Upper lobe of left lung (tissue), 6 donors: Measurements from ENCODE around the gene RHBDD2. TPM values are rescaled to one million over a fixed set of nuclear protein-coding genes. Genes with fewer than 3 reads are reported as not detected.
A peak's percentile ranks its signal among the peaks of the same experiment; 100 is the strongest.
"Not testable (repeated sequence)": the region's sequence is repeated elsewhere in the genome, so short reads cannot be mapped to it uniquely, and the experiment has no call there.

Source experiments
- ATAC-seq, 2 donors: fragments of 200-7000 bp; cut with Tn5 transposase; one replicate each; pipeline ENCODE4 v1.9.1; 2022; ENCODE audit warnings: mild to moderate bottlenecking in 2 of 2, moderate library complexity in 2 of 2; ENCODE audit not compliant: low FRiP score in 2 of 2
- DNase-seq, 2 donors: peaks; one replicate each; pipeline ENCODE4 v3.0.0-alpha.2; 2019 to 2020
- H3K27ac ChIP-seq, 4 donors: fragments of 200-600 bp; sonication (generic); one replicate each; pipeline ENCODE4 v1.5.1; 2016 to 2019
- H3K27me3 ChIP-seq, 4 donors: fragments of 200-600 bp; sonication (generic); one replicate each; pipeline ENCODE4 v1.5.1; 2017 to 2019
- H3K36me3 ChIP-seq, 4 donors: fragments of 200-600 bp; sonication (generic); one replicate each; pipeline ENCODE4 v1.5.1; 2016 to 2019
- H3K4me1 ChIP-seq, 4 donors: fragments of 200-600 bp; sonication (generic); one replicate each; pipeline ENCODE4 v1.5.1; 2018 to 2019
- H3K4me3 ChIP-seq, 4 donors: fragments of 200-600 bp; sonication (generic); one replicate each; pipeline ENCODE4 v1.5.1; 2017 to 2019; ENCODE audit warnings: mild to moderate bottlenecking in 2 of 4, moderate library complexity in 1 of 4
- H3K9me3 ChIP-seq, 4 donors: fragments of 200-600 bp; sonication (generic); one replicate each; pipeline ENCODE4 v1.5.1; 2018 to 2019
- CTCF ChIP-seq, 6 experiments: fragments of 450-650 bp in 4 of 6; fragments of 200-600 bp in 2 of 6; sonication (generic) in 2 of 6; IDR thresholded peaks; one replicate each; pipeline ENCODE4 v1.5.1; 2016 to 2019; ENCODE audit warnings: antibody characterized with exemption in 6 of 6
- EP300 ChIP-seq, 4 donors: sonication (generic); formaldehyde crosslinking; IDR thresholded peaks; one replicate each; pipeline ENCODE4 v1.5.1; 2017; ENCODE audit warnings: antibody characterized with exemption in 4 of 4, control low read depth in 2 of 4
- POLR2A ChIP-seq, 4 donors: fragments of 450-650 bp; IDR thresholded peaks; one replicate each; pipeline ENCODE4 v1.5.1; 2016 to 2017; ENCODE audit warnings: antibody characterized with exemption in 4 of 4, mild to moderate bottlenecking in 2 of 4
- POLR2AphosphoS5 ChIP-seq, 2 donors: sonication (generic); formaldehyde crosslinking; IDR thresholded peaks; one replicate each; pipeline ENCODE4 v1.5.1; 2017; ENCODE audit warnings: antibody characterized with exemption in 2 of 2
- WGBS, 2 donors: methylation state at CpG; one replicate each; pipeline ENCODE4 v1.1.5; 2017 to 2018; 5-methylcytosine and 5-hydroxymethylcytosine counted together
- total RNA-seq, 6 donors: library from RNA; depleted of rRNA in 4 of 6; stranded (reverse); fragments of >200 nt in 4 of 6; gene quantifications; one replicate each; pipeline versions ENCODE4 v1.1.0 to v1.2.1, GENCODE V29; 2016 to 2021
- donor health status: DM: no; HTN: no; CAD: no; lungs with moderate emphysema.
- donor health status: DM: no; HTN: yes; CAD: no; lungs with severe emphysema.

The RHBDD2 gene
- total RNA-seq, 6 donors from 2014 or later: 35.6 to 132 (median 82.5) TPM

- Histone ChIP-seq H3K4me1 (peaks cover 11 to 23% (median 19%) of the 10 kb centered on the region in 4 donors), H3K36me3 (no peaks in the 10 kb centered on the region), H3K27ac (no peak overlapping the region), H3K4me3 (no peak overlapping the region), H3K9me3 (no peaks in the 10 kb centered on the region), H3K27me3 (no peaks in the 10 kb centered on the region)
- TF ChIP-seq EP300 (IDR thresholded peaks at IDR 0.05) (no peak), POLR2A (IDR thresholded peaks at IDR 0.05) (no peak), POLR2AphosphoS5 (IDR thresholded peaks at IDR 0.05) (no peak), CTCF (IDR thresholded peaks at IDR 0.05) (no peak)
- 72 to 83% methylated on average over 7 of the region's 7 CpGs for WGBS, 2 donors
- ATAC-seq (no peak), DNase-seq (no peak)
Observed at GRCh38 chr7:75869776-75870379, 9.0 kb upstream of the RHBDD2 start.

- H3K9me3 ChIP-seq: no peaks in the 10 kb centered on the region
- H3K36me3 ChIP-seq: no peaks in the 10 kb centered on the region
- no peak for DNase-seq
- peaks cover 11 to 23% (median 19%) of the 10 kb centered on the region in 4 donors for H3K4me1 ChIP-seq
- ATAC-seq: no peak
- TF ChIP-seq POLR2A (IDR thresholded peaks at IDR 0.05) (no peak), EP300 (IDR thresholded peaks at IDR 0.05) (no peak), POLR2AphosphoS5 (IDR thresholded peaks at IDR 0.05) (no peak), CTCF (IDR thresholded peaks at IDR 0.05) (no peak)
- WGBS, 2 donors: 77 to 89% methylated on average over 9 of the region's 9 CpGs
- H3K27me3 ChIP-seq: no peaks in the 10 kb centered on the region
- H3K4me3 ChIP-seq: no peak overlapping the region
- no peak overlapping the region for H3K27ac ChIP-seq
Observed at GRCh38 chr7:75870557-75871161, 8.2 kb upstream of the RHBDD2 start.

- H3K36me3 ChIP-seq: no peaks in the 10 kb centered on the region
Observed at GRCh38 chr7:75872073-75872782, 6.6 kb upstream of the RHBDD2 start.

DNA sequence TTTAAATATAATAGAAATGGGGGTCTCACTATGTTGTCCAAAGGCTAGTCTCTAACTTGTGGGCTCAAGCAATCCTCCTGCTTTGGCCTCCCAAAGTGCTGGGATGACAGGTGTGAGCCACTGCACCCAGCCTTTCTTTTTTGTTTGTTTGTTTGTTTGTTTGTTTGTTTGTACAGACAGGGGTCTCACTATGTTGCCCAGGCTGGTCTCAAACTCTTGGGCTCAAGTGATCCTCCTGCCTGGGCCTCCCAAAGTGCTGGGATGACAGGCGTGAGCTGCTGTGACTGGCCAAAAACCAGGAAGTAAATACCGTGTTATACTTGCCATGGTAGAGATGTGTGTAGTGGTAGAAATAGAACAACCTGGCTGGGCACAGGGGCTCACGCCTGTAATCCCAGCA is 4.7 kb upstream of the RHBDD2 start:
- H3K4me1 ChIP-seq: peaks cover 11 to 24% (median 20%) of the 10 kb centered on the region in 4 donors
- DNase-seq, H3K4me3 ChIP-seq, ATAC-seq, H3K36me3 ChIP-seq, H3K27me3 ChIP-seq, H3K9me3 ChIP-seq, H3K27ac ChIP-seq: not testable (repeated sequence)
- 87 to 91% methylated on average over 3 of the region's 3 CpGs for WGBS, 2 donors

More at GRCh38 chr7:75872073-75872782, 6.6 kb upstream of the RHBDD2 start:
- Histone ChIP-seq H3K4me3 (no peak overlapping the region), H3K4me1 (peaks cover 5 to 15% (median 12%) of the 10 kb centered on the region in 4 donors), H3K27me3 (no peaks in the 10 kb centered on the region), H3K9me3 (no peaks in the 10 kb centered on the region), H3K27ac (peak overlapping the region in 3 of 4 donors; percentile 16 to 66 (median 57))
- ATAC-seq (peak; percentile 63 to 67), DNase-seq (peak in 1 of 2 donors; percentile 36)
- TF ChIP-seq POLR2AphosphoS5 (IDR thresholded peaks at IDR 0.05) (peak in 1 of 2 donors; percentile 34), POLR2A (IDR thresholded peaks at IDR 0.05) (no peak), CTCF (IDR thresholded peaks at IDR 0.05) (no peak)
- 66% methylated on average over 13 of the region's 13 CpGs for WGBS, 2 donors
